Aortic smooth muscle cell (primary cell): ENCODE results near the gene TMEM238L. TPM values are rescaled to one million over a fixed set of nuclear protein-coding genes. Genes with fewer than 3 reads are reported as not detected.

Experiments
- total RNA-seq: library from RNA; depleted of rRNA; stranded (reverse); fragments of >200 nt; gene quantifications from 2 replicates; pipeline ENCODE4 v1.2.3, GENCODE V29; 2014

The TMEM238L gene, protein sequence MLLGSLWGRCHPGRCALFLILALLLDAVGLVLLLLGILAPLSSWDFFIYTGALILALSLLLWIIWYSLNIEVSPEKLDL
- not detected in 2 replicates for total RNA-seq

DNA sequence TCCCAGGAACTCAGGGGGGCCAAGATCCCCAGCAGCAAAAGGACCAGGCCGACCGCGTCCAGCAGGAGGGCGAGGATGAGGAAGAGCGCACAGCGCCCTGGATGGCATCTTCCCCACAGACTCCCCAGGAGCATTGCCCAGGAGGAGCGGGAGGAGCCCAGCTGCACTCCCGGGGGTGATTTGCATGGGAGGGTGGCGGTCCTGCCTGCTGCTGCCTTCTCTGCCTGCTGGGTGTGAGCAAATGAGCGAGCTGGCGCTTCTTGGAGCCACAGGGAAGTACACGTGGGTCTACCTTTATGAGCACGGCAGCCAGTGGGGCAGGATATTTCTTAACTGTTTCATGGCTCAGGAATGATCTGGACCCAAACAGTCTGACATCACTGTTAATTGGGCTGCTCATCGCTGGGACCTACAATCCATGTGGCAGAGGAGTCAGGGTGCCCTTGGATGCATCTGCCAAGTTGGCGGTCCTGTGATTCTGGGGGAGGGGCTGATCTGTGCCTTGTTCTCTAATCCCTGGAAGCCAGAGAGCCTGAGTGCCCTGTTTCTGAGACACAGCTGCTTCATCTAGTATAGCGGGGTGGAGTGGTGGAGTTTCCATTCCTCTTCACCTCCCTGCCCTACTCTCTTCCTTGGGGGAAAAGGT lies at the start of gene TMEM238L:
TMEM238L (minus strand) TSS at position 270 of the 646 bp plus-strand sequence; CDS start at position 134, 136 bp downstream.

DNA sequence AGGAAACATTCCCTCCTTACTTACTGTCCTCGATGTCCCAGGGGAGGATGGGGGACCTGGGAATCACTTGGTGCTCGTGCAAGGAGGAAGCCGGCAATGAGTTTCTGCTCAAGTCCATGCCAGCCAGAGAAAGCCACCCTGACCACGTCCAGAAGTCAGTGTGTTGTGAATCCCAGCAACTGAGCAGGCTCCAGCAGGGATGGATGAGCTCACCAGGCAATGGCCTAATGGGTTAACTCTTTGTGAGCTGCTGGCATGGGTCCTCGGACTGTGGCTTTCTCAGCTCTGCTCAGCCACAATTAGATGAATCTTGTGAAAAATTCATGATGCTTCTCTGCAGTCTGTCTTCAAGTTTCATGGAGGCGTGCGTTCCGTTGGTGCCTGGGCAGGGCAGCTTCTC lies 34.0 kb upstream of the TMEM238L start, which contains the start of gene PIRT:
PIRT (minus strand) TSS at position 167 of the 400 bp plus-strand sequence. CDS start 12,442 bp downstream, outside the sequence.

Other genes with a start within 250 kb of the TMEM238L start
- 0.56 and 1.5 TPM in 2 replicates for gene MYH3, start 146.8 kb downstream of the TMEM238L start, total RNA-seq
- gene SCO1, start 106.6 kb downstream of the TMEM238L start, total RNA-seq, result 26.6 and 27.9 TPM in 2 replicates
- 14.3 and 14.8 TPM in 2 replicates for gene ADPRM, start 106.5 kb downstream of the TMEM238L start, total RNA-seq
- gene TMEM220, start 74.1 kb downstream of the TMEM238L start, total RNA-seq, result 3.6 and 5.1 TPM in 2 replicates
- not detected in 2 replicates for gene PIRT, start 34.0 kb upstream of the TMEM238L start, total RNA-seq